Left lobe of liver (tissue), 2 donors: ENCODE results near the gene GOLGA8B. TPM values are rescaled to one million over a fixed set of nuclear protein-coding genes. Genes with fewer than 3 reads are reported as not detected.
A peak's percentile ranks its signal among the peaks of the same experiment; 100 is the strongest.
"Not testable (repeated sequence)": the region's sequence is repeated elsewhere in the genome, so short reads cannot be mapped to it uniquely, and the experiment has no call there.

Experiments used
- ATAC-seq: fragments of 200-7000 bp; cut with Tn5 transposase; one replicate; pipeline ENCODE4 v1.9.1; 2020; ENCODE audit warnings: mild to moderate bottlenecking, moderate library complexity
- DNase-seq: peaks from one replicate; pipeline ENCODE4 v3.0.0-alpha.2; 2020; ENCODE audit warnings: low spot score
- total RNA-seq: library from RNA; stranded (reverse); gene quantifications from one replicate; pipeline ENCODE4 v1.2.1, GENCODE V29; 2021
- donor health status: DM: no; HTN: no; CAD: no; lungs with moderate emphysema.
- donor health status: DM: no; HTN: yes; CAD: no.

The GOLGA8B gene
- total RNA-seq, 1 donor from 2014 or later, result 41.6 TPM

DNA sequence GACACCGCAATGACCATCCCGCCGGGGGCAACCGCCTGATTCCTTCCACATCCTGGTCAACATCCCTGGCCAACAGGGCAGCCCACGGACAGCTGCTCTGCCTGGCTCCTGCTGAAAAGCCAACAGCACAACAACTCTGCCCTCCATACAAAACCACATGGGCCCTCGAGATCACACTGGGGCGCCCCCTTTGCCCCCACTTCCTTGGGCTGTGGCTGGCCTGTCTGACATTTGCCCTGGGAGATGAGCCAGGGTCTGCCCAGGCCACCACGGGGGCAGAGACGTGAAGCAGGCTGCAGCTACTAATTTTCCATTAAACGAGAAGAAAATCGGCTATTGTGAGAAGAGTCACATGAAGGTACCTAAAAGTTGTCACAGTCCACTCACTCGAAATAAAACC, 16.3 kb downstream of the GOLGA8B start:
- DNase-seq, ATAC-seq: not testable (repeated sequence)

DNA sequence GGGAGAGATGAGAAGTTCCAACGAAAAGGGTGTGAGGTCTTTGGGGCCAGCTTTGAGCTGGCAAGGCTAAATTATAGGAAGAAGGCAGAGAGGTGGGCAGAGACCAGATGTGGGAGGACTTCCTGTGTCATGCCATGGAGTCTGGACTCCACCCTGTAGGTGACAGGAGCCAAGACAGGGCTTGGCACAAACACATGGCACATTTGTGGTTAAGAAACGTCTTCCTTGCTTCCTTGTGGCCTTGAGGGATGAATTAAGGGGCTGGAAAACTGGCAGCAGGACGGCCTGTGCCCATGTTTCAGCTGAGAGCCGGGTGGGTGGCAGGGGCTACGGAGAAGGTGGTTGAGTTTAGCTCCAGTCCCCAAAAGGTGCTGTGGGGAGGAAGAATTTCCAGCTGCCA, 18.7 kb downstream of the GOLGA8B start:
- ATAC-seq, result not testable (repeated sequence)

DNA sequence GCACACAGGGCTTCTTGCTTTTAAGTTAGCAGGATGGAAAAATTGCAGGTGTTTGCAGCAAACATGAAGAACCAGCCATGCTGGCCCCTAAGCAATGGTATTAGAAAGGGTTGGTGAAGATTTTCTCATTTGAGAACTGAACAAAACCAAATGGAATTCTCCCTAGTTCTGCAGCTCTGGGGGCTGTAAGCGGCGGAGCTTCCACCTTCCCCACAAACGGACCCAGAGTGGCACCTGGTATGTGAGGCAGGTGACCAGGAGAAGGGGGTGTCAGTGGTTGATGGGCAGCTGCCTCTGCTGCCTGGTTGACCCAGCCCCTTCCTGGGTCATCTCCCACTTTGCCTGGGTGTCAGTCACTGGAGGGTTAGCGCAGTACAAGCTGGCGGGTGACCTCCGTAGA, 22.6 kb downstream of the GOLGA8B start:
- DNase-seq, ATAC-seq: not testable (repeated sequence)

More for the DNA sequence above, 18.7 kb downstream of the GOLGA8B start:
- not testable (repeated sequence) for DNase-seq

DNA sequence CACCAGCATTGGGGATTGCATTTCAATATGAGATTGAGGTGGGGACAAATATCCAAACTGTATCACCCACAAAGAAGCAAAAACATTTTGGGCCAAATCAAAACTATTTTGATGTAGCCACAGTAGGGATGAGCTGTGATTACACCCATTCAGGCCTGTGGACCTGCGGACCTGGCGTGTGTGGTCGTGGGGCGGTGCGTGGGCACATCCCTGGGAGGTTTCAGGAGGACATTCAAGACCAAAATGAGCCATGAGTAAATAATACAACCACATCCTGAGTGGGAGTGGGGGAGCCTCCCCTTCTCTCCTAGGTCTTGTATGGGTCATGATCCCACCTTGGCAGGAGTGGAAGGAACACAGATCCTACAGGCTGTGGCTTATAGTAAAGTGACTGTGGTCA, 23.7 kb downstream of the GOLGA8B start:
- not testable (repeated sequence) for DNase-seq, ATAC-seq

DNA sequence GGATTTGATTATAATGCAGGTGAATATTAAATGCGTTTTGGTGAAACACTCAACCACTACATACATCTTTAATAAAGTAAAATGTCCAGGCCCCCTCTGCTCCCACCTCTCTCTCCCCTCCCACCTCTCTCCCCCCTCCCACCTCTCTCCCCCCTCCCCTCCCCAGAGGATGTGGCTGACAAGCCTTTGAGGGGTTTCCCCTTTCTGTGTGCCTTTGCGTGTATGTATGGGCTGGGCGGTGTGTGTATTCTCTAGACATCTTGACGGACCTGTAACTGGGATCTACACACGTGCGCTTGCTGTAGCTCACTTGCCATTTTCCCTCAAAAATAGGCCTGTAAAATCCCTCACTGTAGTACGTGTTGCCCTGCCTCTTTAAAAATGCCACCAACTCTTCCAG, 28.3 kb downstream of the GOLGA8B start:
- not testable (repeated sequence) for DNase-seq, ATAC-seq

GRCh38 chr15:34554716-34555115, 28.7 kb downstream of the GOLGA8B start:
- DNase-seq, ATAC-seq: not testable (repeated sequence)

GRCh38 chr15:34554126-34554525, 29.3 kb downstream of the GOLGA8B start:
- peak; percentile 20 for ATAC-seq
- DNase-seq, result not testable (repeated sequence)

DNA sequence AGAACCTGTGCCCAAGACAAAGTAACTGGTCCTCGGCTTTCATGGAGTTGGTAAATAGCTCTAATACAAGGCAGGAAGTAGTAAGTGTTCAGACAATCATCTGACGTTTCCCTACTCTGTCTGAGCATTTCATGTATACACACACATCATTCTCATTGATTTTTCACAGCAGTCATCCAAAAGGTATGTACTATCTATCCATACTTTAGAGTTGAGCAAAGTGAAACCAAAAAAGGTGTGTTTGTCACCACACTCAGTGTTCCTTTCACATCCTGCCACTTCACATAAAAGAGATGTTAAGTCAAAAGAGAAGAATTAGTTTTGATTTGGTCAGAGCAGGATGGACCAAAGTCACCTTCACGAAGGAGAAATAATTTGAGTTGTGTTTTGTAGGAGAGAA, 33.3 kb downstream of the GOLGA8B start:
- ATAC-seq, DNase-seq: not testable (repeated sequence)

DNA sequence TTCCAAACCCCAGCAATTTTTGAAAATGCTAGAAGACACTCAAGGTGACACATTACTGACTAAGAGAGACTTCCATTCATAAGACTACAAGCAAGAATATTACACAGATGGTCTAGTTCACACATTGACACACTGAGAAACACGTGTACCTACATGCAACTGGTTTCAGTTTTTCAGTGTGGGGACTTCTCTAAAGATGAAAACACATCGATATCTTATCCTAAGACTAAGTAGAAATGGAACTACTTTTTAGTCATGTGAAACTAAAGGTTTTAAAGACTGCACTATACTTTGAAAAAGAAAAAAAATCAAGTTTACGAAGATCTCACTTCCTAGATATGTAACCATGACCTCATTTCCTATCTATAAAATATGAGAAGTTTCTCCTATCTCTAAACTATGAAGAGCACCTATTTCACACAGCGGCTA, 34.1 kb downstream of the GOLGA8B start:
- ATAC-seq, DNase-seq: not testable (repeated sequence)

DNA sequence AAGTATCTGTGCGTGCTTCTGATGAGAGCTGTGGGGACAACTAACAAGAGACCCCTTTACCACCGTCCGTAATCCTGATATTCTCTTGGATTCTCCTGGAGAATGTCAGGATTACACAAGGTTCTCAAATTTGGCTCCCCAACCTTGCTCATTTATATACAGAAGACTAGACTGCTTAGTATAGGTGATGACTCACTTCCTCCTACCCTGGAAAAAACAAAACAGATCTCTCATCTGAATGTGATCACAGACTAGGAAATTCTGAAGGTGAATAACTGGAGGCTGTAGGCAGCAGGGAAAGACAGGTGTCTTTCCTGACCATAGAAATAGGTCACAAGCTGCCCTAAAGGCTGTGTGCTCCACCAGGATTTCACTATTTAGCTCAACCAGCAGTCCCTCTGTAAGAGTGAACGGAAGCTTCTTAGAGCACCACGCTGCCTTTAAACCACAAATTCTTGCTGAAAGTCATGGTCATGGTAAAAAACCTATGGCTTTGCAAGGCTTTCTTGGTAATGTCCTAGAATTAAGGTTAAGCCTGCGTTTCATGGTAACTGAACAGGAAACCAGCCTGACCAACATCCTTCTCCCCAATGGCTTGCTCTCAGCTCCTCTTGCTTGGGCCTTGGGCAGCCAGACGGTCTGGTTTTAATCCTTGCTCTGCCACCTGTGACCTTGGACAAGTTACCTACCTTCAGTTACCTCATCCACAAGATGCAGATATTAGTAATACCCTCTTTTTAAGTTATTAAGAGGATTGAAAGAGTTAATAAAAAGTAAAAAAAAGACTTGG, 39.4 kb downstream of the GOLGA8B start:
- DNase-seq, ATAC-seq: not testable (repeated sequence)

DNA sequence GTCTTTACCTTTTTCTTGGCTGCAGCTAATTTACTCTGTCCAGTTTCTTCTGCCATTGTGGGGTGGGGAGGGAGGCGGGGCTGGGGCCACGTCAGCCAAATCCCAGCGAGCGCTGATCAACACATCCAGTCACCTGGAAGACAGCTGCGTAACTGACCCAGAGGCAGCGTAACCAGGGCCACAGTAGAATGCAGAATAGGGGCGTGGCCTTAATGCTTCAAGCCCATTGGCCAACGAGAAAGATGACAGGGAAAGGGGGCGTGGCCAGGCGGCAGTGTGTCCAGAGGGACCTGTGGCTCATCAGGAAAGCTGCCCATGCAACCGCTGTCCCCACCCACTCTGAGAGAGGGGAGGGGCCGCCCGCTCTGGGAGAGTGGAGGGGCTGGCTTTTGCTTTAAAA, 47.6 kb downstream of the GOLGA8B start:
- not testable (repeated sequence) for DNase-seq, ATAC-seq

Other genes starting within 250 kb of the GOLGA8B start
- gene SLC12A6, start 245.9 kb downstream of the GOLGA8B start, total RNA-seq, result 7.0 TPM
- gene NOP10, start 240.5 kb downstream of the GOLGA8B start, total RNA-seq, result 56.4 TPM
- gene NUTM1, start 240.3 kb downstream of the GOLGA8B start, total RNA-seq, result not detected
- gene LPCAT4, start 216.5 kb downstream of the GOLGA8B start, total RNA-seq, result 4.0 TPM
- 9.0 TPM for gene GOLGA8A, start 145.8 kb downstream of the GOLGA8B start, total RNA-seq
- gene GJD2, start 171.3 kb upstream of the GOLGA8B start, total RNA-seq, result not detected
- not detected for gene ACTC1, start 211.9 kb upstream of the GOLGA8B start, total RNA-seq